HEK293 (cell line): ENCODE measurements around the gene FBXO45.

Experiments used
- ZNF114 ChIP-seq: fragments of 450-650 bp; formaldehyde crosslinking; IDR thresholded peaks from 2 replicates; pipeline ENCODE4 v1.5.0; 2017; ENCODE audit warnings: missing biosample characterization, missing genetic modification characterization
- ZNF169 ChIP-seq: fragments of 450-650 bp; formaldehyde crosslinking; IDR thresholded peaks from 2 replicates; pipeline ENCODE4 v1.5.1; 2016; ENCODE audit warnings: missing biosample characterization, missing genetic modification characterization
- ZNF585B ChIP-seq: fragments of 450-650 bp; formaldehyde crosslinking; IDR thresholded peaks from 2 replicates; pipeline ENCODE4 v1.5.1; 2016; ENCODE audit warnings: missing biosample characterization, missing genetic modification characterization
- TF ChIP-seq, protein P1 (sequence below): fragments of 450-650 bp; formaldehyde crosslinking; IDR thresholded peaks from 2 replicates; pipeline ENCODE4 v1.5.1; 2016; ENCODE audit warnings: missing biosample characterization, missing genetic modification characterization

DNA sequence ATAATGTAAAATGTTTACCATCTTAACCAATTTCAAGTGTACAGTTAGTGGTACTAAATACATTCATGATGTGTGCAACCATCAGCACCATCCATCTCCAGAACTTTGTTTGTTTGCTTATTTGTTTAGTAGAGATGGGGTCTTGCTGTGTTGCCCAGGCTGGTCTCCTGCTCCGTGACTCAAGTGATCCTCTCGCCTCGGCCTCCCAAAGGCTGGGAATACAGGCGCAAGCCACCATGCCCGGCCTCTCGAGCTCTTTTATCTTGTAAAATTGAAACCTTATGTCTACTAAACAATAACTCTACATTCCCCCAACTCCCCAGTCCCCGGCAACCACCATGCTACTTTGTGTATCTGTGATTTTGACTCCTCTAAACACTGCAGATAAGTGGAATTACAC is 31.9 kb downstream of the FBXO45 start:
- TF ChIP-seq ZNF114 (tag by site-specific recombination): no peak
- TF ChIP-seq, protein P1, sequence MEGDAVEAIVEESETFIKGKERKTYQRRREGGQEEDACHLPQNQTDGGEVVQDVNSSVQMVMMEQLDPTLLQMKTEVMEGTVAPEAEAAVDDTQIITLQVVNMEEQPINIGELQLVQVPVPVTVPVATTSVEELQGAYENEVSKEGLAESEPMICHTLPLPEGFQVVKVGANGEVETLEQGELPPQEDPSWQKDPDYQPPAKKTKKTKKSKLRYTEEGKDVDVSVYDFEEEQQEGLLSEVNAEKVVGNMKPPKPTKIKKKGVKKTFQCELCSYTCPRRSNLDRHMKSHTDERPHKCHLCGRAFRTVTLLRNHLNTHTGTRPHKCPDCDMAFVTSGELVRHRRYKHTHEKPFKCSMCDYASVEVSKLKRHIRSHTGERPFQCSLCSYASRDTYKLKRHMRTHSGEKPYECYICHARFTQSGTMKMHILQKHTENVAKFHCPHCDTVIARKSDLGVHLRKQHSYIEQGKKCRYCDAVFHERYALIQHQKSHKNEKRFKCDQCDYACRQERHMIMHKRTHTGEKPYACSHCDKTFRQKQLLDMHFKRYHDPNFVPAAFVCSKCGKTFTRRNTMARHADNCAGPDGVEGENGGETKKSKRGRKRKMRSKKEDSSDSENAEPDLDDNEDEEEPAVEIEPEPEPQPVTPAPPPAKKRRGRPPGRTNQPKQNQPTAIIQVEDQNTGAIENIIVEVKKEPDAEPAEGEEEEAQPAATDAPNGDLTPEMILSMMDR (tag by site-specific recombination): no peak
- TF ChIP-seq ZNF585B: no peak
- TF ChIP-seq ZNF169 (tag by site-specific recombination): no peak
